Measurements from ENCODE around the gene DNAJC8. TPM values are rescaled to one million over a fixed set of nuclear protein-coding genes. Genes with fewer than 3 reads are reported as not detected.

DNAJC8 gene
- total RNA-seq, 4 donors from 2014 or later, result 52.2 to 117 (median 71.8) TPM

DNA sequence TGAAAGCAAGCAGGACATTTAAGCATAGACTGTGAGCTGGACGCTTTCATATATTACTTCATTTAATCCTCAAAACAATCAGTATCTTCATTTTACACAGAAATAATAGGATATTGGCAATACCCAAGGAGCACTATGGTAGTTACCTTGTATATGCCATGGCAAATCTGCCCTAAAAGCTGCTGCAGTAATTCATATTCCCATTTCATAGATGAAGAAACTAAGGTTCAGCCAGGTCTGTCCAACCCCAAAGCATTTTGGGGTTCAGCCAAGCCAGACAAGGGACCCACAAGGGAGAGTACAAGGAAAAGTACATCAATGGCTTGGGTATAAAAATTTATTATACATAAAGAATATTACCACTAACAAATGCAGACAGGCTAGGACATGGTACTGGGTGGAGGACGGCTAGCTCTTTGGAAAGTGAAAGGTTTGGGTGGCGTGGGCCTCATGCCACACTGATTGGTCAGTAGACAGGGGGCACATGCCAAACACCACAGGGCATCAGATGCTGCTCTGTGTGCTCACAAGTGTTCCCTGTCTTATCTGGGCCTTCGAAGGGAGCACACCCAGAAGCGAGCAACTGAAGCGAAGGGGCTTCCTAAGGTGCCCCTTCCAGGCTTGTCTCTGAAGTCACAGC is 32.5 kb downstream of the DNAJC8 start:
- TF ChIP-seq, protein P1, sequence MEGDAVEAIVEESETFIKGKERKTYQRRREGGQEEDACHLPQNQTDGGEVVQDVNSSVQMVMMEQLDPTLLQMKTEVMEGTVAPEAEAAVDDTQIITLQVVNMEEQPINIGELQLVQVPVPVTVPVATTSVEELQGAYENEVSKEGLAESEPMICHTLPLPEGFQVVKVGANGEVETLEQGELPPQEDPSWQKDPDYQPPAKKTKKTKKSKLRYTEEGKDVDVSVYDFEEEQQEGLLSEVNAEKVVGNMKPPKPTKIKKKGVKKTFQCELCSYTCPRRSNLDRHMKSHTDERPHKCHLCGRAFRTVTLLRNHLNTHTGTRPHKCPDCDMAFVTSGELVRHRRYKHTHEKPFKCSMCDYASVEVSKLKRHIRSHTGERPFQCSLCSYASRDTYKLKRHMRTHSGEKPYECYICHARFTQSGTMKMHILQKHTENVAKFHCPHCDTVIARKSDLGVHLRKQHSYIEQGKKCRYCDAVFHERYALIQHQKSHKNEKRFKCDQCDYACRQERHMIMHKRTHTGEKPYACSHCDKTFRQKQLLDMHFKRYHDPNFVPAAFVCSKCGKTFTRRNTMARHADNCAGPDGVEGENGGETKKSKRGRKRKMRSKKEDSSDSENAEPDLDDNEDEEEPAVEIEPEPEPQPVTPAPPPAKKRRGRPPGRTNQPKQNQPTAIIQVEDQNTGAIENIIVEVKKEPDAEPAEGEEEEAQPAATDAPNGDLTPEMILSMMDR (IDR thresholded peaks at IDR 0.05; ENCODE audit: low read depth), result no peak

DNA sequence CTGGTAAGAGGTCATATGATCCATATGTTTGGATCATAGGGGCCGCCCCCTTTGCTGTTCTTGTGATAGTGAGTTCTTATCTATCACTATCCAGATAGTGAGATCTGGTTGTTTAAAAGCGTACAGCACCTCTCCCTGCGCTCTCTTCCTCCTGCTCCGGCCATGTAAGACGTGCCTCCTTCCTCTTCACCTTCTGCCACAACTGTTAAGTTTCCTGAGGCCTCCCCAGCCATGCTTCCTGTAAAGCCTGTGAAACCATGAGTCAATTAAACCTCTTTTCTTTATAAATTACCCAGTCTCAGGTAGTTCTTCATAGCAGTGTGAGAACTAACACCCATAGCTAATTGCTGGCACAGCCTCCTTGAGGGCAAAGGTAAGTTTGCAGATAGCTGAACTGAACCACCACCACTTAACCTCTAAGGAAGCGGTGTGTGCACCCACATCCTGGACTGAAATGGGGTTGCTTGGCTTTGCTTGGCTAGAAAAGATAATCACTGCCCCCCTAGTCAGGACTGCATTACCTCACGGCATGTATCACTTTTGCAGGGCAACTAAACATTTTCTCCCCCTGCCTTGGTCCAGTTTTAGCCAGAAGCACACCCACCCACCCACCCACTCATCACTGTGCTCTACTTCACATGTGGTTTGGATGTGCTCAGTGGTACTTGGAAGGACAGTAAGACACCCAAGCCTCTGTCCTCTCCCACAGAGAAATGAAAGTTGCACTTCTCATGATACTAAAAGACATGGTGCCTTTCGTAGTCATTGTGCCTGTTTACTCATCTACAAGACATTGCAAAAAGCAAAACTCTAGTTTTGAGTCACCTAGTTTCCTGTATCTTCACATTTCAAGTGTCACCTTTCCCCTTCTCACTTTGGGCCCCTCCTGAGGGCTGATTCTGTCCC is 33.2 kb downstream of the DNAJC8 start:
- TF ChIP-seq, protein P1 (IDR thresholded peaks at IDR 0.05; ENCODE audit: low read depth), result no peak

DNA sequence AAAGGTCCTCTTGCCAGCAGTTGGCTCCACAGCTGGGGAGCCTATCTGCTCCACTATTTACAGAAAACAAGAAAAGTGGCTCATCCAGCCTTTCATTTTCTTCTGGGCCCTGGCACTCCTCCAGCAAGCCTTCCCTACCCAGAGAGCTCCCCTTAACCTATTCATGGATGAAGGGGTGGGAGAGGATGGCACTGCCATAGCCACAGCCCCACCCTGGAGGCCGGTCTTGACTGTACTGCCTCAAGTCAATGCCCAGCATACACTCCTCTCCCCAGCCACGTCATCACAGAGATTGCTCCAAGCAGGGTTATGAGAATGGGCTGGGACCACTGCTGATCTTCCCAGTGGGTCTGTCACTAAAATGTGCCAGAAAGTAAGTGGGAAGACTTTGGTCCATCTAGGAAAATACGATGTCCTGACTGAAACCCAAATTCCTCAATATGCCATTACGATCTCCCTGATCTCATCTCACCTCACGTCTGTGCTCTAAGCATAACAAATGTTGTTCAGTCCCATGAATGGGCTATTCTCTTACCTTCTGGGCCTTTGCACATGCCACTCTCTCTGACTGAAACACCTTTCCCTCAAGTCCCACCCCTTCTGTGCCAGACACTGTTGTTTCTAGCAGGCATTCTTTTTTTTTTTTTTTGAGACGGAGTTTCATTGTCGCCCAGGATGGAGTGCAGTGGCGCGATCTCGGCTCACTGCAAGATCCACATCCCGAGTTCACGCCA is 35.0 kb downstream of the DNAJC8 start:
- TF ChIP-seq, protein P1 (IDR thresholded peaks at IDR 0.05; ENCODE audit: low read depth), result no peak

DNA sequence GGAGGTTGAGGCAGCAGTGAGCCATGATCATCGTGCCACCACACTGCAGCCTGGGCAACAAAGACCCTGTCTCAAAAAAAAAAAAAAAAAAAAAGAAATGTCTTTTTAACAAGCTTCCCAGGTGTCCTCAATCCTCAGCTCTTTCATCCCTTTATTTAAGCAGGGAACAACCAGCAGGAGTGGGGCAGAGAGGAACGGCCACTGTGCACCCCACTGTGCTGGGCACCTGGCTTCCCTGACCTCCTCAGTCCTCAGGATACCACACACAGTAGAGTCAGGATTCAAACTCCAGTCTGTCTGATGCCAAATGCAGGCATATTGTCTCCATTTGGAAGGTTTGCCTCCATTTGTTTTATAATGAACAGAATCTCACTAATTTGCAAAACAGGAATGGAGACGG is 36.5 kb downstream of the DNAJC8 start:
- TF ChIP-seq, protein P1 (IDR thresholded peaks at IDR 0.05; ENCODE audit: low read depth), result no peak

DNA sequence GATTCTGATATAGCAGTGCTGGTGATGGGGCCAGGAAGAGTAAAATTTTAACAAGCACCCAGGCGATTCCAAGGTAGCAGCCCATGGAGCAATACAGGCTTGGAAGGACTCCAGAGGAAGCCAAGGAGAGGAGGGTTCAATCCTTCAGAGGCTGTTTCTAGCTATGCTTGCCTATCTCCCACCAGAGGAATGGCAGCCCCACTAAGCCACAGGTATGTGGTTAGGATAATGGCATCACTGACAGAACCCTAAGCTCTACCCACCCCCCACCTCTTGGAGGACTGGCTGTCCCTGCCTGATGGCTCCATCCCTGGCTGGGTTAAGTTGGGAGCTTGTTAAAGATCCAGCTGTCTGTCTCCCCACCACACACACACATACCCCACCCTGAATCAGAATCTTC is 37.0 kb downstream of the DNAJC8 start:
- TF ChIP-seq, protein P1 (IDR thresholded peaks at IDR 0.05; ENCODE audit: low read depth), result no peak

DNA sequence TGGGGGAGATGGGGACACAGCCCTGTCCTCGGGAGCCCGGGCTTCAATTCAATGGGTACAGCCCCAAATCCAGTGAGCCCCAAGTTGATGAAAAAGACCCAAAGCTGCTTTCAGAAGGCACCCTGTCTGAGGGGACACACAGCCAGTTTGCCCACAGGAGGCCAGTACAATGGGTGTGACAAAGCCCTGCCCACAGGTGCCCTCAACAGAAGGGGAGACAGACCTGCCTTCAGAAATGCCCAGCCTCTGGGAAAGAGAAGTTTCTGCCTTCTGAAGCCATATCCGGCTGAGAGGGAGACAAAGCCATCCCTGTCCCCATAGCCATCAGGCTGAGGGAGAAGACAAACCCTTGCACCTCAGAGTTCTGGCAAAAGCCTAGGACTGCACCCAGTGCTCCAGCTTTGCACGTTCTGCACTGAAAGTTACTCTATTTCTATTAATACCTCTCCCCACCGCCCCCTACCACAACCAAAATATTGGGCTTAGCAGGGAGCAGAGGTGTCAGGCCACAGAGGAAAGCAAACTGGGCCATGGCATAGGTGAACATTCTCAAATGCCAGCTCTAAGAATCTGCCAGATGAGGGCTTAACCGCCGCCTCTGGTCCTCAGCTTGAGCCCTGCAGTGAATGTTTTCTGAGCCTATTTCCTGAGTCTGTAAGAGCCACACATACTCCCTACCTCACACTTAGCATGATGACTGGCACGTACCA is 38.3 kb downstream of the DNAJC8 start:
- TF ChIP-seq, protein P1 (IDR thresholded peaks at IDR 0.05; ENCODE audit: low read depth), result no peak

All from subcutaneous adipose tissue (tissue), 4 donors.